Esophagus (tissue), 2 donors: ENCODE results near the gene EML4. TPM values are rescaled to one million over a fixed set of nuclear protein-coding genes. Genes with fewer than 3 reads are reported as not detected.
A peak's percentile ranks its signal among the peaks of the same experiment; 100 is the strongest.
"Not testable (repeated sequence)": the region's sequence is repeated elsewhere in the genome, so short reads cannot be mapped to it uniquely, and the experiment has no call there.

ENCODE experiments used
- H3K27ac ChIP-seq, 2 donors: one replicate each; pipeline ENCODE4 v1.5.1; 2013; ENCODE audit warnings: low read depth in 2 of 2, mild to moderate bottlenecking in 2 of 2, inconsistent platforms in 1 of 2, low read length in 1 of 2, moderate library complexity in 1 of 2
- H3K27me3 ChIP-seq, 2 donors: one replicate each; pipeline ENCODE4 v1.6.1; 2013; ENCODE audit warnings: low read length in 2 of 2, control low read depth in 1 of 2, mild to moderate bottlenecking in 1 of 2; ENCODE audit not compliant: insufficient read depth in 2 of 2, control insufficient read depth in 1 of 2
- H3K36me3 ChIP-seq, 2 donors: one replicate each; pipeline ENCODE4 v1.6.1; 2013; ENCODE audit warnings: low read length in 1 of 2; ENCODE audit not compliant: control insufficient read depth in 2 of 2, insufficient read depth in 2 of 2
- H3K4me1 ChIP-seq, 2 donors: one replicate each; pipeline ENCODE4 v1.6.1; 2013; ENCODE audit warnings: low read length in 1 of 2; ENCODE audit not compliant: control insufficient read depth in 2 of 2, insufficient read depth in 2 of 2
- H3K4me3 ChIP-seq, 2 donors: one replicate each; pipeline ENCODE4 v1.5.1; 2013; ENCODE audit warnings: low read length in 2 of 2, mild to moderate bottlenecking in 2 of 2, low read depth in 1 of 2, moderate library complexity in 1 of 2
- H3K9me3 ChIP-seq, 2 donors: one replicate each; pipeline ENCODE4 v1.6.1; 2013; ENCODE audit warnings: mild to moderate bottlenecking in 2 of 2, low read depth in 1 of 2, low read length in 1 of 2, moderate library complexity in 1 of 2; ENCODE audit not compliant: control insufficient read depth in 2 of 2, insufficient read depth in 1 of 2
- WGBS, 2 donors: extraction: QIAGEN DNeasy Blood & Tissue Kit; methylation state at CpG; one replicate each; pipeline ENCODE4 v1.1.7; 2013; 5-methylcytosine and 5-hydroxymethylcytosine counted together
- polyA plus RNA-seq, 2 donors: library from polyadenylated mRNA; stranded (reverse); fragments of 200-250 nt; gene quantifications; one replicate each; pipeline ENCODE4 v1.2.3, GENCODE V29; 2013
- donor health status: healthy with polysubstance abuse.
- donor health status: Bipolar disorder and iron deficiency.

The EML4 gene
- polyA plus RNA-seq, 2 donors = 8.7 to 9.6 TPM

- Histone ChIP-seq H3K4me1 (no peaks in the 10 kb centered on the region), H3K4me3 (peak overlapping the region in 1 of 2 donors; percentile 96)
Observed at GRCh38 chr2:42170619-42171395, 1.7 kb downstream of the EML4 start.

GRCh38 chr2:42171396-42171980, 2.3 kb downstream of the EML4 start:
- WGBS, 2 donors = 44 to 59% methylated on average over 3 of the region's 3 CpGs
- H3K4me3 ChIP-seq = peak overlapping the region in 1 of 2 donors; percentile 96
- no peaks in the 10 kb centered on the region for H3K36me3 ChIP-seq
- H3K9me3 ChIP-seq = no peaks in the 10 kb centered on the region
- no peaks in the 10 kb centered on the region for H3K4me1 ChIP-seq
- H3K27ac ChIP-seq = peak overlapping the region in 1 of 2 donors; percentile 68
- H3K27me3 ChIP-seq = no peaks in the 10 kb centered on the region

More at GRCh38 chr2:42170619-42171395, 1.7 kb downstream of the EML4 start:
- H3K36me3 ChIP-seq = no peaks in the 10 kb centered on the region
- H3K27ac ChIP-seq = no peak overlapping the region
- no peaks in the 10 kb centered on the region for H3K9me3 ChIP-seq
- no peaks in the 10 kb centered on the region for H3K27me3 ChIP-seq
- WGBS, 2 donors = 50 to 65% methylated on average over 9 of the region's 9 CpGs

DNA sequence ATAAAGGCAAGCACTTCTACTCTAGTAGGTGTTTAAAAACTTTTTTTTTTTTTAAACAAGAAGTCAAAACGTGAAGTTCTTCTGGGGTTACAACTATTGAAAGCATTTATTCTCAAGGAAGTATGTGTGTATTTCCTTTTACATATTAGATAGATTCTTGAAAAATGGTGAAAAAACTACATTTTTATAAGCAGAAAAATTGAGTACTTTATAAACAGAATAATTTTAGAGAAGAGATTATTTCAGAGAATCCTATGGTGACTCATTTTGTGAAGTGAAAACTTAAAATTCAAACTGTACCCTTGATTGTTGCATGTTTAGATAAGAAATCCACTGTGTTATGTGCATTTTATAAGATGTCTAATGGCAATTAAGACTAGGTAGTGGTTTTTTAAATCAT, 2.9 kb downstream of the EML4 start:
- Histone ChIP-seq H3K27me3 (no peaks in the 10 kb centered on the region), H3K27ac (no peak overlapping the region), H3K4me3 (no peak overlapping the region), H3K4me1 (no peaks in the 10 kb centered on the region), H3K9me3 (no peaks in the 10 kb centered on the region), H3K36me3 (no peaks in the 10 kb centered on the region)
- 8 to 17% methylated on average over 1 of the region's 1 CpG for WGBS, 2 donors

DNA sequence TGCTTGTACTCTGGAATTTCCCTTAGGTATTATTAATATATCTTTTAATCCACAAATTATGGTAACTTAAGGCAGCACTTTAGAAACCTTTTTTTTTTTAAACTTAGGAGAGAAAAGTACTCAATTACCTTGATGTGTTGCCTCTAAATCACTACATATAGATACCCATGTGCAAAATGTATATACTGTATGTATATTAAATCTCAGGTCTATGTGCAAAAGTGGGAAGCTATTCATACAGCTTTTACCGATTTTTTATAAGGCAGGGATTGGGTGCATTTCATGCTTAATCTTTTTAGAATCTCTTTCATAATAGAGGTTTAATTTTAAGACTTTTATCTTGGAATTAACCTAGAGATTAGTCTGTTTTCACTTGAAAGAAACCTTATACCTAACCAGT, 3.4 kb downstream of the EML4 start:
- Histone ChIP-seq H3K4me3 (no peak overlapping the region), H3K9me3 (no peaks in the 10 kb centered on the region), H3K27me3 (no peaks in the 10 kb centered on the region), H3K36me3 (no peaks in the 10 kb centered on the region), H3K27ac (no peak overlapping the region), H3K4me1 (no peaks in the 10 kb centered on the region)
- 34 to 37% methylated on average over 1 of the region's 1 CpG for WGBS, 2 donors

DNA sequence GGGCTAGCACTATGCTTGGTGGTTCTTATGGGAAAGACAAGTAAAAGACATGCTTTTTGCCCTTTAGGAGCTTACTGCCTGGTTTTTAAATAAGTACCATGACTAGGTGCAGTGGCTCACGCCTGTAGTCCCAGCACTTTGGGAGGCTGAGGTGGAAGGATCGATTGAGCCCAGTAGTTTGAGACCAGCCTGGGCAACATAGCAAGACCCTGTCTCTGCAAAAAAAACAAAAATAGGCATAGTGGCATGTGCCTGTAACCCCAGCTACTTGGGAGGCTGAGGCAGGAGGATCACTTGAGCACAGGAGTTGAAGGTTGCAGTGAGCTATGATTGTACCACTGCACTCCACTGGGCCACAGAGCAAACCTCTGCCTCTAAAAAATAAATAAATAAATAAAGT, 4.3 kb downstream of the EML4 start:
- H3K27ac ChIP-seq, H3K36me3 ChIP-seq, H3K9me3 ChIP-seq, H3K4me3 ChIP-seq, H3K27me3 ChIP-seq, H3K4me1 ChIP-seq: not testable (repeated sequence)
- WGBS, 2 donors = 98% methylated on average over 2 of the region's 2 CpGs

DNA sequence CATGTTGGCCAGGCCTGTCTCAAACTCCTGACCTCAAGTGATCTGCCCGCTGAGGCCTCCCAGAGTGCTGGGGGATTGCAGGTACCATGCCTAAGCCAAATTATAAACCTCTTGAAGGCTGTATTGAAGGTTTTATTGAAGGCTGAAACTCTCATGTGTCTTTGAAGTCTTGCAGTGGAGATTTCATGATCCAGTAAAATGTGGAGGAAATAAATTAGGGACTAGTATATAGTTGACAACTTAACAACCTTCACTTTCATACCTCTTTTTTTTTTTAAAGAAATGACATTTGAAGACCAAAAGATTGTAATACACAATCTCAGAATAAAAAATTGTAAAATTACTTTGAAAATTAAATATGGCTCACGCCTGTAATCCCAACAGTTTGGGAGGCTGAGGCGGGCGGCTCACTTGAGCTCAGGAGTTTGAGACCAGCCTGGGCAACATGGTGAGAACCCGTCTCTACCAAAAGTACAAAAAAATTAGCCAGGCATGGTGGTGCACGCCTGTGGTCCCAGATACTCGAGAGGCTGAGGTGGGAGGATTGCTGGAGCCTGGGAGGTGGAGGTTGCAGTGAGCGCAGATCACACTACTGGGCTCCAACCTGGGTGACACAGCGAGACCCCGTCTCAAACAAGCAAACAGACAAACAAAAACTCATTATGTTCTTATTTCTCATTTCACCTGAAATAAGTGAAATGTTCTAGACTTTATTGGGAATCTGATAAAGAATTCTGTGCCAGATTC, 8.0 kb downstream of the EML4 start:
- Histone ChIP-seq H3K27me3 (no peaks in the 10 kb centered on the region), H3K9me3 (no peaks in the 10 kb centered on the region), H3K36me3 (no peaks in the 10 kb centered on the region), H3K27ac (no peak overlapping the region), H3K4me1 (no peaks in the 10 kb centered on the region), H3K4me3 (no peak overlapping the region)
- WGBS, 2 donors = 97% methylated on average over 10 of the region's 10 CpGs

DNA sequence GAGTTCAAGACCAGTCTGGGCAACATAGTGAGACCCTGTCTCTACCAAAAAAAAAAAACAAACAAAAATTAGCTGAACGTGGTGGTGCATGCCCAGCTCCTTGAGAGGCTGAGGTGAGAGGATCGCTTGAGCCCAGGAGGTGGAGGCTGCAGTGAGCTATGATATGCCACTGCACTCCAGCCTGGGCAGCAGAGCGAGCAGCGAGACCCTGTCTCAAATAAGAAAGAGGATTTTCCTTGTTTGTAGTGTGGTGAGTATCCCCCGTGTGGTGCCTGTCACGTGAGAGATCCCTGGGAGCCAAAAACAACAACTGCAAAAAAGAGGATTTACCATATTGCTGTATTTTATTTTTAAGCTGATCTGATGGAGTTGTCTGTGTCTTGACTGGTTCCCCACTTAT, 9.2 kb downstream of the EML4 start:
- no peaks in the 10 kb centered on the region for H3K36me3 ChIP-seq
- no peaks in the 10 kb centered on the region for H3K4me1 ChIP-seq
- WGBS, 2 donors = 88 to 89% methylated on average over 6 of the region's 6 CpGs
- H3K9me3 ChIP-seq = no peaks in the 10 kb centered on the region
- no peaks in the 10 kb centered on the region for H3K27me3 ChIP-seq
- H3K4me3 ChIP-seq = no peak overlapping the region
- H3K27ac ChIP-seq = no peak overlapping the region

DNA sequence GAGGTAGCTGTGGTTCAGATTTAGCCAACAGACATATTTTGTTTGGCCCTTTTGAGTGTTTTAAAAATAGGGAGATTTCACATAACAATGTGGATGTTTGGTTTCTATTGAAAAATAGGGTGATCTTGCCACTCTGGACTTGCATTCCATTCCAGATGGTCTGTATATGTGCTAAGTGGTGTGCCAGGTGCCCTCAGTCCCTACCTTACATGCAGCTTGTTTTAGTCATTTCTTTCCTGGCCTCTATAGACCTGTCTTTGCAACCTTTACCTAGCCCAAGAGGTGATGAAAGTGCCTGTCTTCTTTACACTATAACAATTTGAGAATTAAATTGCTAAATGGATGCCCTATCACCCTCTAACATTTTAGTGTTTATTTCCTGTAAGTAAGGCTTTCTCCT, 11.1 kb downstream of the EML4 start:
- Histone ChIP-seq H3K27me3 (no peaks in the 10 kb centered on the region), H3K4me1 (no peaks in the 10 kb centered on the region), H3K36me3 (no peaks in the 10 kb centered on the region), H3K27ac (no peak overlapping the region), H3K9me3 (no peaks in the 10 kb centered on the region), H3K4me3 (no peak overlapping the region)

- Histone ChIP-seq H3K27ac (no peak overlapping the region), H3K36me3 (no peaks in the 10 kb centered on the region), H3K9me3 (no peaks in the 10 kb centered on the region), H3K4me3 (no peak overlapping the region), H3K27me3 (no peaks in the 10 kb centered on the region), H3K4me1 (no peaks in the 10 kb centered on the region)
- 74 to 80% methylated on average over 2 of the region's 2 CpGs for WGBS, 2 donors
Observed at GRCh38 chr2:42182654-42183308, 13.6 kb downstream of the EML4 start.
